Fibroblast of lung (primary cell): Measurements from ENCODE around the gene PIM3.

Experiments
- CTCF ChIP-seq, 2 donors: IDR thresholded peaks in 1 of 2; conservative IDR thresholded peaks in 1 of 2; 1 replicate in 1 of 2; 2 replicates in 1 of 2; pipeline ENCODE4 v1.5.1; 2011 to 2012; ENCODE audit warnings: low read length in 2 of 2, control low read depth in 1 of 2, inconsistent platforms in 1 of 2, low read depth in 1 of 2, mild to moderate bottlenecking in 1 of 2
- EZH2 ChIP-seq: IDR thresholded peaks from 2 replicates; pipeline ENCODE4 v1.5.1; 2012; ENCODE audit warnings: low read length, control low read depth, mild to moderate bottlenecking; ENCODE audit errors: missing control alignments

- no peak for TF ChIP-seq CTCF (conservative IDR thresholded peaks at IDR 0.05 in 1 of 2, IDR thresholded peaks at IDR 0.05 in 1 of 2; ENCODE audit: low read depth in 1 of 2, low read length in 2 of 2)
- no peak for TF ChIP-seq EZH2
Observed at GRCh38 chr22:49977578-49977977, 17.0 kb downstream of the PIM3 start.
